Neural cell (in vitro differentiated cells): ENCODE data around the gene KCNAB2. TPM values are rescaled to one million over a fixed set of nuclear protein-coding genes. Genes with fewer than 3 reads are reported as not detected.

Experiments used
- H2AFZ ChIP-seq: fragments of 200-600, 300-800 bp; sonication (generic), shearing (Covaris generic); 2 replicates; pipeline ENCODE4 v1.6.0; 2014; ENCODE audit warnings: low read depth, mild to moderate bottlenecking, antibody characterized with exemption, low read length, moderate library complexity
- H3F3A ChIP-seq: fragments of 200-600 bp; shearing (Covaris generic); 2 replicates; pipeline ENCODE4 v1.6.1; 2016; ENCODE audit warnings: mild to moderate bottlenecking, moderate library complexity, mixed read lengths, antibody characterized with exemption, low read length; ENCODE audit not compliant: insufficient read depth, poor library complexity, severe bottlenecking
- H3K27ac ChIP-seq: fragments of 200-600, 300-800 bp; sonication (generic), shearing (Covaris generic); 2 replicates; pipeline ENCODE4 v1.5.1; 2014; ENCODE audit warnings: mild to moderate bottlenecking, low read length, moderate library complexity
- H3K27me3 ChIP-seq: fragments of 300-800, 200-600 bp; sonication (generic), shearing (Covaris generic); 2 replicates; pipeline ENCODE4 v1.6.0; 2014; ENCODE audit warnings: mild to moderate bottlenecking, low read depth, low read length, moderate library complexity; ENCODE audit not compliant: insufficient read depth
- H3K36me3 ChIP-seq: fragments of 300-800, 200-600 bp; sonication (generic), shearing (Covaris generic); 2 replicates; pipeline ENCODE4 v1.5.1; 2014; ENCODE audit warnings: mild to moderate bottlenecking, antibody characterized with exemption, low read length, moderate library complexity; ENCODE audit not compliant: insufficient read depth
- H3K4me2 ChIP-seq: fragments of 300-800, 200-600 bp; sonication (generic), shearing (Covaris generic); 2 replicates; pipeline ENCODE4 v1.6.0; 2014; ENCODE audit warnings: mild to moderate bottlenecking, low read length
- H3K4me3 ChIP-seq: fragments of 300-800, 200-600 bp; sonication (generic), shearing (Covaris generic); 2 replicates; pipeline ENCODE4 v1.5.1; 2014; ENCODE audit warnings: mild to moderate bottlenecking, low read length, moderate library complexity
- H3K79me2 ChIP-seq: fragments of 200-600 bp; shearing (Covaris generic); replicated peaks from 2 replicates; pipeline ENCODE4 v1.6.0; 2014; ENCODE audit warnings: mild to moderate bottlenecking, low read length, moderate library complexity; ENCODE audit not compliant: insufficient read depth
- H3K9ac ChIP-seq: fragments of 300-800, 200-600 bp; sonication (generic), shearing (Covaris generic); 2 replicates; pipeline ENCODE4 v1.6.1; 2016; ENCODE audit warnings: mild to moderate bottlenecking, low read length, mixed read lengths
- H3K9me2 ChIP-seq: fragments of 200-600 bp; shearing (Covaris generic); 2 replicates; pipeline ENCODE4 v1.6.1; 2016; ENCODE audit warnings: mild to moderate bottlenecking, low read length, mixed read lengths; ENCODE audit not compliant: insufficient read depth
- H3K9me3 ChIP-seq: fragments of 200-600, 300-800 bp; sonication (generic), shearing (Covaris generic); 2 replicates; pipeline ENCODE4 v1.6.1; 2016; ENCODE audit warnings: mild to moderate bottlenecking, mixed run types, low read length, moderate library complexity, mixed read lengths
- H4K20me1 ChIP-seq: fragments of 200-600 bp; shearing (Covaris generic); 2 replicates; pipeline ENCODE4 v1.6.1; 2016; ENCODE audit warnings: mild to moderate bottlenecking, mixed run types; ENCODE audit not compliant: insufficient read depth
- CTCF ChIP-seq: fragments of 450-650 bp; IDR thresholded peaks from 2 replicates; pipeline ENCODE4 v1.5.1; 2014; ENCODE audit warnings: antibody characterized with exemption, mild to moderate bottlenecking, moderate library complexity; ENCODE audit not compliant: poor library complexity, severe bottlenecking
- EP300 ChIP-seq: fragments of 450-650 bp; conservative IDR thresholded peaks from 2 replicates; pipeline ENCODE4 v1.6.1; 2014; ENCODE audit warnings: antibody characterized with exemption, mild to moderate bottlenecking, moderate library complexity; ENCODE audit not compliant: poor library complexity, severe bottlenecking
- EZH2 ChIP-seq: fragments of 200-600, 300-800 bp; shearing (Covaris generic), sonication (generic); IDR thresholded peaks from 2 replicates; pipeline ENCODE4 v1.6.1; 2014; ENCODE audit warnings: antibody characterized with exemption, low read length, borderline replicate concordance, mild to moderate bottlenecking; ENCODE audit not compliant: insufficient read depth, poor library complexity, severe bottlenecking
- MXI1 ChIP-seq: fragments of 450-650 bp; conservative IDR thresholded peaks from 2 replicates; pipeline ENCODE4 v1.6.1; 2014; ENCODE audit warnings: antibody characterized with exemption, mild to moderate bottlenecking; ENCODE audit not compliant: poor library complexity, severe bottlenecking
- POLR2AphosphoS5 ChIP-seq: IDR thresholded peaks from 2 replicates; pipeline ENCODE4 v1.6.1; 2012
- RAD21 ChIP-seq: fragments of 450-650 bp; conservative IDR thresholded peaks from 2 replicates; pipeline ENCODE4 v1.6.1; 2014; ENCODE audit warnings: antibody characterized with exemption, mild to moderate bottlenecking, moderate library complexity
- REST ChIP-seq: IDR thresholded peaks from 2 replicates; pipeline ENCODE4 v1.6.1; 2012; ENCODE audit warnings: borderline replicate concordance
- SMC3 ChIP-seq: fragments of 450-650 bp; conservative IDR thresholded peaks from 2 replicates; pipeline ENCODE4 v1.6.1; 2014; ENCODE audit warnings: antibody characterized with exemption, mild to moderate bottlenecking, moderate library complexity; ENCODE audit not compliant: poor library complexity
- TAF1 ChIP-seq: IDR thresholded peaks from 2 replicates; pipeline ENCODE4 v1.6.1; 2012; ENCODE audit warnings: low read depth
- polyA minus RNA-seq: library from RNA; depleted of rRNA, polyadenylated mRNA; stranded (reverse); fragments of >200 nt; gene quantifications from 2 replicates; pipeline ENCODE4 v1.2.3, GENCODE V29; 2014
- polyA plus RNA-seq: library from polyadenylated mRNA; depleted of rRNA; stranded (reverse); fragments of >200 nt; gene quantifications from 2 replicates; pipeline ENCODE4 v1.2.3, GENCODE V29; 2014

KCNAB2 gene
- polyA plus RNA-seq (11.7 and 11.8 TPM in 2 replicates), polyA minus RNA-seq (20.8 and 21.9 TPM in 2 replicates)

GRCh38 chr1:6045561-6045960, at the start of gene KCNAB2:
Gene KCNAB2, plus strand, starts transcription at chr1:6045888. Its CDS starts 5,649 bp downstream, at chr1:6051537.
- Histone ChIP-seq H3K4me3 (no peak within 1 kb of the TSS), H3F3A (no peaks in the 10 kb centered on the region), H2AFZ (no peak within 1 kb of the TSS), H3K9ac (no peak within 1 kb of the TSS), H3K36me3 (no peaks in the 10 kb centered on the region), H3K4me2 (no peak within 1 kb of the TSS), H3K9me3 (no peaks in the 10 kb centered on the region), H3K27ac (no peak within 1 kb of the TSS), H3K79me2 (no peaks in the 10 kb centered on the region), H3K9me2 (no peaks in the 10 kb centered on the region), H4K20me1 (no peaks in the 10 kb centered on the region), H3K27me3 (no peaks in the 10 kb centered on the region)
- TF ChIP-seq REST (no peak), SMC3 (no peak), EP300 (no peak), MXI1 (no peak), POLR2AphosphoS5 (no peak), RAD21 (no peak), TAF1 (no peak), CTCF (no peak), EZH2 (no peak)

GRCh38 chr1:5996641-5997270, 48.9 kb upstream of the KCNAB2 start:
- H3K9me2 ChIP-seq, result no peaks in the 10 kb centered on the region
- no peaks in the 10 kb centered on the region for H4K20me1 ChIP-seq
- TF ChIP-seq POLR2AphosphoS5, result no peak
- TF ChIP-seq TAF1, result no peak
- TF ChIP-seq CTCF, result no peak
- no peak for TF ChIP-seq MXI1
- no peak for TF ChIP-seq REST
- TF ChIP-seq EP300, result no peak
- H2AFZ ChIP-seq, result no peak overlapping the region
- no peak overlapping the region for H3K27ac ChIP-seq
- H3K9ac ChIP-seq, result no peak overlapping the region
- no peak overlapping the region for H3K4me2 ChIP-seq
- H3K27me3 ChIP-seq, result no peaks in the 10 kb centered on the region
- no peaks in the 10 kb centered on the region for H3F3A ChIP-seq
- no peaks in the 10 kb centered on the region for H3K36me3 ChIP-seq
- peaks cover 5% of the 10 kb centered on the region for H3K79me2 ChIP-seq
- no peak overlapping the region for H3K4me3 ChIP-seq
- H3K9me3 ChIP-seq, result no peaks in the 10 kb centered on the region
